ENCODE data around the gene AGAP3. TPM values are rescaled to one million over a fixed set of nuclear protein-coding genes. Genes with fewer than 3 reads are reported as not detected.

AGAP3 gene
- polyA plus RNA-seq, 3 donors: 6.4 to 133 (median 6.8) TPM

DNA sequence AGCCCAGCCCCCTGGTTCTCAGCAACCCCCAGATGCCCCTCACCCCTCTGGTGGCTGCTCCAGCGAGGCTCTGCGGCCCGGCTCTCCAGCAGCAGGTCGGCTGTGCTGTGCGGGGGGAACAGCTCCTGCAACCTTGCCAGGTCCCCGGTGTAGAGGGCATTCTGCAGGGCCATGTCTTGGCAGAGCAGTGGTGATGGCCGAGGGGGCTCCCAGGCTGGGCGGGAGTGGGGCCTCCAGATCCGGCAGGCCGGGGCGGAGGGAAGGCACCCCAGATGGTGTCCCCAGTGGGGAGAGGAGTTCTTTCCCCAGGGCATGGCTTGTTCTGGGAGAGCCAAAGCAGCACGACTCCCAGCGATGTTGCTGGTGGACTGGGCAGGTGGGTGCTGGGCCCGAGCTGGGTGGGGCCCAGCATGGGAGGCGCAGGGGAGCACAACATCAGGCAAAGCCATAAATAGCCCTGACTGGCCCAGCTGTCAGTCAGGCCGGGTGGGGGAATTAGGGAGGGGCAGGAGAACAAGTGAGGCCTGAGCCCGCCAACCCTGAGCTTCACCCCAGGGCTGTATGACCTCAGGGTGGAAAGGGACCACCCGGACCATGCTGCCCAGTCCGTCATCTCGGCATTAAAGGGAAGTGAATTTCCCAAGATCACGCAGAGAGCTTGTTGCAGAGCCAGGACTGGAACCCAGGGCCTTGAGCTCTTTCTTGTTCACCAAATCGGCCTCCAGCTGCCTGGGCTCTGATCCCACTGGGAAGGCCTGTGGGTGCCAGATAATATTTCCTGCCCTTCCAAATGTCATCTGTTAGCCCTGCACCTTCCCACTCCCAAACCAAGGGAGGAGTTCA is 101.4 kb downstream of the AGAP3 start:
- H3K4me3 Mint-ChIP-seq: no peak overlapping the region
- H3K36me3 Mint-ChIP-seq: no peaks in the 10 kb centered on the region
- Histone ChIP-seq H2AFZ (ENCODE audit: insufficient read depth, low read depth, low read length, poor library complexity, severe bottlenecking) (no peak overlapping the region), H3K79me2 (ENCODE audit: insufficient read depth, low read length) (no peaks in the 10 kb centered on the region), H3K4me1 (ENCODE audit: control insufficient read depth in 1 of 2, insufficient read depth in 2 of 2, low read length in 2 of 2) (no peaks in the 10 kb centered on the region), H3K4me2 (replicated peaks; ENCODE audit: extremely low read depth, low read length, poor library complexity, severe bottlenecking) (no peak overlapping the region), H3K27ac (ENCODE audit: low read depth in 1 of 2, low read length in 2 of 2) (no peak overlapping the region), H3K4me3 (replicated peaks in 1 of 3; ENCODE audit: low read depth in 2 of 3, low read length in 3 of 3) (no peak overlapping the region), H3K9ac (ENCODE audit: insufficient read depth, low read length, poor library complexity, severe bottlenecking) (no peak overlapping the region), H3K9me3 (replicated peaks in 1 of 2; ENCODE audit: control insufficient read depth in 1 of 2, insufficient read depth in 1 of 2, low read length in 2 of 2) (no peaks in the 10 kb centered on the region), H3K27me3 (ENCODE audit: control insufficient read depth in 2 of 2, insufficient read depth in 2 of 2, low read length in 2 of 2) (no peaks in the 10 kb centered on the region), H3K36me3 (replicated peaks in 1 of 2; ENCODE audit: control insufficient read depth in 1 of 2, insufficient read depth in 2 of 2, low read length in 2 of 2) (no peaks in the 10 kb centered on the region), H4K20me1 (ENCODE audit: insufficient read depth, low read length) (no peaks in the 10 kb centered on the region)
- TF ChIP-seq, protein P1, sequence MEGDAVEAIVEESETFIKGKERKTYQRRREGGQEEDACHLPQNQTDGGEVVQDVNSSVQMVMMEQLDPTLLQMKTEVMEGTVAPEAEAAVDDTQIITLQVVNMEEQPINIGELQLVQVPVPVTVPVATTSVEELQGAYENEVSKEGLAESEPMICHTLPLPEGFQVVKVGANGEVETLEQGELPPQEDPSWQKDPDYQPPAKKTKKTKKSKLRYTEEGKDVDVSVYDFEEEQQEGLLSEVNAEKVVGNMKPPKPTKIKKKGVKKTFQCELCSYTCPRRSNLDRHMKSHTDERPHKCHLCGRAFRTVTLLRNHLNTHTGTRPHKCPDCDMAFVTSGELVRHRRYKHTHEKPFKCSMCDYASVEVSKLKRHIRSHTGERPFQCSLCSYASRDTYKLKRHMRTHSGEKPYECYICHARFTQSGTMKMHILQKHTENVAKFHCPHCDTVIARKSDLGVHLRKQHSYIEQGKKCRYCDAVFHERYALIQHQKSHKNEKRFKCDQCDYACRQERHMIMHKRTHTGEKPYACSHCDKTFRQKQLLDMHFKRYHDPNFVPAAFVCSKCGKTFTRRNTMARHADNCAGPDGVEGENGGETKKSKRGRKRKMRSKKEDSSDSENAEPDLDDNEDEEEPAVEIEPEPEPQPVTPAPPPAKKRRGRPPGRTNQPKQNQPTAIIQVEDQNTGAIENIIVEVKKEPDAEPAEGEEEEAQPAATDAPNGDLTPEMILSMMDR (IDR thresholded peaks at IDR 0.05): no peak
- 91% methylated on average over 22 of the region's 22 CpGs for WGBS (ENCODE audit: insufficient coverage)
- peaks cover 3 to 12% (median 10%) of the 10 kb centered on the region in 3 donors for H3K27me3 Mint-ChIP-seq (ENCODE audit: low read depth in 3 of 3)
- peaks cover 0 to 1% (median 0%) of the 10 kb centered on the region in 7 donors for H3K9me3 Mint-ChIP-seq
- no peak for DNase-seq
- intact Hi-C loops (cut with micrococcal nuclease): no loop called here
- H3K27ac Mint-ChIP-seq: no peak overlapping the region
- no peaks in the 10 kb centered on the region for H3K4me1 Mint-ChIP-seq

DNA sequence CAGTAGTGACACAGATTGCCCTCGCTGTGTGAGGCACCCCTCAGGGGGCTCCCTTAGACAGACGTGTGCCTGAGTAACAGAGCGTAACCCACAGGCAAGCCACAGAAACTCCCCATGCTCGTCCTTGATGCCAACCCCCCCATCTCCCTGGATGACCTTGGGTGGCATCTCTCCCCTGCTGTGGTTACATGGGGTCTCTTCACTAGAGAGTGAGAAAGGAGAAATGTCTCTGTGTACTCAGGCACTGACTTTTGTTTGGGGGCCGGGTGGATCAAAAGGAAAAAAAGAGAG is 101.9 kb downstream of the AGAP3 start:
- Histone ChIP-seq H3K4me3 (replicated peaks in 1 of 3; ENCODE audit: low read depth in 2 of 3, low read length in 3 of 3) (no peak overlapping the region), H3K4me1 (ENCODE audit: control insufficient read depth in 1 of 2, insufficient read depth in 2 of 2, low read length in 2 of 2) (no peaks in the 10 kb centered on the region), H2AFZ (ENCODE audit: insufficient read depth, low read depth, low read length, poor library complexity, severe bottlenecking) (no peak overlapping the region), H3K27me3 (ENCODE audit: control insufficient read depth in 2 of 2, insufficient read depth in 2 of 2, low read length in 2 of 2) (no peaks in the 10 kb centered on the region), H3K27ac (ENCODE audit: low read depth in 1 of 2, low read length in 2 of 2) (no peak overlapping the region), H3K36me3 (replicated peaks in 1 of 2; ENCODE audit: control insufficient read depth in 1 of 2, insufficient read depth in 2 of 2, low read length in 2 of 2) (no peaks in the 10 kb centered on the region), H3K4me2 (replicated peaks; ENCODE audit: extremely low read depth, low read length, poor library complexity, severe bottlenecking) (no peak overlapping the region), H3K9ac (ENCODE audit: insufficient read depth, low read length, poor library complexity, severe bottlenecking) (no peak overlapping the region), H3K9me3 (replicated peaks in 1 of 2; ENCODE audit: control insufficient read depth in 1 of 2, insufficient read depth in 1 of 2, low read length in 2 of 2) (no peaks in the 10 kb centered on the region), H4K20me1 (ENCODE audit: insufficient read depth, low read length) (no peaks in the 10 kb centered on the region), H3K79me2 (ENCODE audit: insufficient read depth, low read length) (no peaks in the 10 kb centered on the region)
- Mint-ChIP-seq H3K36me3 (no peaks in the 10 kb centered on the region), H3K27me3 (ENCODE audit: low read depth in 3 of 3) (peaks cover 3 to 12% (median 10%) of the 10 kb centered on the region in 3 donors), H3K27ac (no peak overlapping the region), H3K9me3 (peaks cover 0 to 1% (median 0%) of the 10 kb centered on the region in 7 donors), H3K4me1 (no peaks in the 10 kb centered on the region), H3K4me3 (no peak overlapping the region)
- WGBS (ENCODE audit: insufficient coverage): 63% methylated on average over 1 of the region's 5 CpGs
- intact Hi-C loops (cut with micrococcal nuclease): no loop called here
- no peak for DNase-seq
- TF ChIP-seq, protein P1 (IDR thresholded peaks at IDR 0.05): no peak

Measured in CD14-positive monocyte (primary cell).